Testis (tissue), 3 donors: ENCODE results near the gene LRRC3B. TPM values are rescaled to one million over a fixed set of nuclear protein-coding genes. Genes with fewer than 3 reads are reported as not detected.

ENCODE experiments used
- DNase-seq: peaks from one replicate; pipeline ENCODE4 v3.0.0-alpha.2; 2019
- H3K27ac ChIP-seq, 2 donors: fragments of 200-600 bp; sonication (generic); one replicate each; pipeline ENCODE4 v1.5.1; 2019
- H3K27me3 ChIP-seq: fragments of 200-600 bp; sonication (generic); one replicate; pipeline ENCODE4 v1.5.1; 2019
- H3K36me3 ChIP-seq: fragments of 200-600 bp; sonication (generic); one replicate; pipeline ENCODE4 v1.5.1; 2017; ENCODE audit warnings: low read depth; ENCODE audit errors: missing control alignments
- H3K4me1 ChIP-seq: fragments of 200-600 bp; sonication (generic); one replicate; pipeline ENCODE4 v1.5.1; 2019
- H3K4me3 ChIP-seq, 2 donors: fragments of 200-600 bp; sonication (generic); one replicate each; pipeline ENCODE4 v1.5.1; 2017 to 2019
- H3K9me3 ChIP-seq: fragments of 200-600 bp; sonication (generic); one replicate; pipeline ENCODE4 v1.5.1; 2017
- CTCF ChIP-seq, 3 experiments: fragments of 450-650 bp in 2 of 3; fragments of 200-600 bp in 1 of 3; sonication (generic) in 1 of 3; IDR thresholded peaks; one replicate each; pipeline ENCODE4 v1.5.1; 2016 to 2019; ENCODE audit warnings: antibody characterized with exemption in 3 of 3, mild to moderate bottlenecking in 2 of 3, moderate library complexity in 1 of 3
- POLR2A ChIP-seq: fragments of 450-650 bp; IDR thresholded peaks from one replicate; pipeline ENCODE4 v1.6.1; 2017; ENCODE audit warnings: antibody characterized with exemption, mild to moderate bottlenecking, moderate library complexity
- WGBS, 2 donors: methylation state at CpG; one replicate each; pipeline ENCODE4 v1.1.5; 2018; 5-methylcytosine and 5-hydroxymethylcytosine counted together
- intact Hi-C: fragments of 100-400 bp; cut with DNase I; formaldehyde crosslinking; loops from one replicate; pipeline ENCODE4 v1.15.1; 2023; ENCODE audit warnings: low total_unique reads
- polyA plus RNA-seq: library from polyadenylated mRNA; stranded (reverse); fragments of 350-450 nt; fragmentation: Illumina TruSeq; extraction: RNeasy Lipid Tissue Mini Kit (QIAGEN cat#74804); gene quantifications from one replicate; pipeline ENCODE4 v1.2.3, GENCODE V29; 2014; ENCODE audit warnings: low read depth, low replicate concordance; ENCODE audit not compliant: insufficient read depth
- total RNA-seq, 2 donors: library from RNA; depleted of rRNA; stranded (reverse); fragments of >200 nt; gene quantifications; one replicate each; pipeline ENCODE4 v1.2.3, GENCODE V29; 2016

The LRRC3B gene
- total and polyA plus RNA-seq, 3 donors from 2014 or later = 6.1 to 24.2 (median 6.3) TPM

GRCh38 chr3:26588931-26589330, 33.6 kb upstream of the LRRC3B start:
- Histone ChIP-seq H3K9me3 (no peaks in the 10 kb centered on the region), H3K4me3 (no peak overlapping the region), H3K27me3 (no peaks in the 10 kb centered on the region), H3K27ac (no peak overlapping the region), H3K36me3 (no peaks in the 10 kb centered on the region), H3K4me1 (no peaks in the 10 kb centered on the region)
- intact Hi-C loops = no loop called here
- no peak for DNase-seq
- no peak for TF ChIP-seq CTCF (IDR thresholded peaks at IDR 0.05)
- TF ChIP-seq POLR2A = no peak
- WGBS, 2 donors = 49 to 53% methylated on average over 2 of the region's 2 CpGs

- intact Hi-C loops = no loop called here
- Histone ChIP-seq H3K9me3 (no peaks in the 10 kb centered on the region), H3K27ac (no peak overlapping the region), H3K4me3 (no peak overlapping the region), H3K36me3 (no peaks in the 10 kb centered on the region), H3K4me1 (no peaks in the 10 kb centered on the region), H3K27me3 (no peaks in the 10 kb centered on the region)
- no peak for DNase-seq
- no peak for TF ChIP-seq CTCF (IDR thresholded peaks at IDR 0.05)
- TF ChIP-seq POLR2A = no peak
- WGBS, 2 donors = 56 to 95% methylated on average over 1 of the region's 1 CpG
These were observed 32.9 kb upstream of the LRRC3B start for GRCh38 chr3:26589678-26590077.

- intact Hi-C loops = no loop called here
- WGBS, 2 donors = 90 to 93% methylated on average over 5 of the region's 5 CpGs
- no peak overlapping the region for H3K27ac ChIP-seq
- H3K36me3 ChIP-seq = no peaks in the 10 kb centered on the region
- no peak overlapping the region for H3K4me3 ChIP-seq
- TF ChIP-seq CTCF (IDR thresholded peaks at IDR 0.05) (no peak), POLR2A (no peak)
- H3K4me1 ChIP-seq = no peaks in the 10 kb centered on the region
- no peak for DNase-seq
- no peaks in the 10 kb centered on the region for H3K9me3 ChIP-seq
- no peaks in the 10 kb centered on the region for H3K27me3 ChIP-seq
These were observed 31.6 kb upstream of the LRRC3B start for GRCh38 chr3:26590919-26591484.

- Histone ChIP-seq H3K27me3 (no peaks in the 10 kb centered on the region), H3K4me3 (no peak overlapping the region), H3K36me3 (no peaks in the 10 kb centered on the region), H3K27ac (no peak overlapping the region), H3K9me3 (no peaks in the 10 kb centered on the region), H3K4me1 (no peaks in the 10 kb centered on the region)
- intact Hi-C loops = no loop called here
- TF ChIP-seq POLR2A (no peak), CTCF (IDR thresholded peaks at IDR 0.05) (no peak)
- no peak for DNase-seq
- 88 to 89% methylated on average over 3 of the region's 3 CpGs for WGBS, 2 donors
These were observed 30.6 kb upstream of the LRRC3B start for GRCh38 chr3:26591926-26592325.

GRCh38 chr3:26592451-26592850, 30.1 kb upstream of the LRRC3B start:
- no peak for TF ChIP-seq POLR2A
- TF ChIP-seq CTCF (IDR thresholded peaks at IDR 0.05) = no peak
- H3K27ac ChIP-seq = no peak overlapping the region
- no peak for DNase-seq
- H3K4me1 ChIP-seq = no peaks in the 10 kb centered on the region
- intact Hi-C loops = no loop called here
- H3K36me3 ChIP-seq = no peaks in the 10 kb centered on the region
- no peak overlapping the region for H3K4me3 ChIP-seq
- 68 to 72% methylated on average over 4 of the region's 4 CpGs for WGBS, 2 donors
- no peaks in the 10 kb centered on the region for H3K27me3 ChIP-seq
- no peaks in the 10 kb centered on the region for H3K9me3 ChIP-seq
